IMR-90 (cell line): ENCODE measurements around the gene PARD3. TPM values are rescaled to one million over a fixed set of nuclear protein-coding genes. Genes with fewer than 3 reads are reported as not detected.

Experiments used
- ATAC-seq: fragments of 200-7000 bp; cut with Tn5 transposase; 2 replicates; pipeline ENCODE4 v1.9.1; 2020; ENCODE audit warnings: low read depth, mild to moderate bottlenecking, moderate library complexity
- BruUV-seq: library from RNA; stranded (reverse); fragments of 400-500 nt; replicated peaks from 2 replicates; lab custom pipeline; 2021; lab: Mats Ljungman, UMichigan
- CTCF ChIA-PET: fragments of 300-600 bp; formaldehyde crosslinking; extraction: SDS; loops from one replicate; lab custom pipeline; 2021; ENCODE audit warnings: antibody characterized with exemption; lab: Yijun Ruan, JAX
- POLR2A ChIA-PET: fragments of 300-600 bp; sonication (Branson Sonifier 250); formaldehyde crosslinking; loops from one replicate; lab custom pipeline; 2022; ENCODE audit warnings: antibody characterized with exemption; ENCODE audit not compliant: unreplicated experiment; lab: Charles Lee
- DNase-seq: peaks from one replicate; pipeline ENCODE4 v3.0.0; 2013
- H2AFZ ChIP-seq: replicated peaks from 2 replicates; pipeline ENCODE3; 2013; ENCODE audit warnings: low read length, mild to moderate bottlenecking; ENCODE audit not compliant: poor library complexity
- H2AK5ac ChIP-seq: 2 replicates; pipeline ENCODE4 v1.6.1; 2013; ENCODE audit warnings: low read depth, low read length, inconsistent platforms
- H2AK9ac ChIP-seq: replicated peaks from 2 replicates; pipeline ENCODE3; 2013; ENCODE audit warnings: mild to moderate bottlenecking, low read depth, low read length, moderate library complexity; ENCODE audit not compliant: poor library complexity
- H2BK120ac ChIP-seq: 2 replicates; pipeline ENCODE4 v1.6.1; 2013; ENCODE audit warnings: low read depth, low read length, inconsistent platforms
- H2BK15ac ChIP-seq: 3 replicates; pipeline ENCODE4 v1.6.1; 2013; ENCODE audit warnings: low read depth, low read length, inconsistent platforms
- H2BK20ac ChIP-seq: 2 replicates; pipeline ENCODE4 v1.6.1; 2013; ENCODE audit warnings: low read depth, mild to moderate bottlenecking, inconsistent platforms, low read length, moderate library complexity
- H2BK5ac ChIP-seq: 2 replicates; pipeline ENCODE4 v1.6.1; 2013; ENCODE audit warnings: mild to moderate bottlenecking, low read depth, low read length, inconsistent platforms; ENCODE audit not compliant: poor library complexity, severe bottlenecking
- H3K14ac ChIP-seq: replicated peaks from 2 replicates; pipeline ENCODE4 v1.6.1; 2013; ENCODE audit warnings: low read depth, low read length, inconsistent platforms
- H3K18ac ChIP-seq: 2 replicates; pipeline ENCODE4 v1.6.1; 2013; ENCODE audit warnings: low read depth, low read length, control low read depth
- H3K23ac ChIP-seq: 2 replicates; pipeline ENCODE4 v1.6.1; 2013; ENCODE audit warnings: low read depth, low read length, inconsistent platforms
- H3K27ac ChIP-seq: 2 replicates; pipeline ENCODE4 v1.5.1; 2013; ENCODE audit warnings: mild to moderate bottlenecking, control low read depth, low read length; ENCODE audit not compliant: insufficient read depth
- H3K27me3 ChIP-seq: 2 replicates; pipeline ENCODE4 v1.6.1; 2013; ENCODE audit warnings: low read length; ENCODE audit not compliant: control insufficient read depth, insufficient read depth
- H3K36me3 ChIP-seq: 2 replicates; pipeline ENCODE4 v1.6.1; 2013; ENCODE audit warnings: low read length, mixed read lengths; ENCODE audit not compliant: control insufficient read depth, insufficient read depth
- H3K4ac ChIP-seq: 2 replicates; pipeline ENCODE4 v1.6.1; 2013; ENCODE audit warnings: low read depth, low read length, inconsistent platforms
- H3K4me1 ChIP-seq: 2 replicates; pipeline ENCODE4 v1.6.1; 2013; ENCODE audit warnings: low read length, mixed read lengths; ENCODE audit not compliant: control insufficient read depth, insufficient read depth
- H3K4me2 ChIP-seq: 2 replicates; pipeline ENCODE4 v1.6.1; 2013; ENCODE audit warnings: low read depth, mild to moderate bottlenecking, control low read depth, low read length, moderate library complexity
- H3K4me3 ChIP-seq: 2 replicates; pipeline ENCODE4 v1.5.1; 2013; ENCODE audit warnings: low read depth, mild to moderate bottlenecking, control low read depth, low read length, moderate library complexity; ENCODE audit not compliant: insufficient read depth
- H3K56ac ChIP-seq: 2 replicates; pipeline ENCODE4 v1.6.1; 2013; ENCODE audit warnings: low read length, inconsistent platforms; ENCODE audit not compliant: insufficient read depth; ENCODE audit errors: extremely low read depth
- H3K79me1 ChIP-seq, 2 experiments: 2 replicates each; pipeline ENCODE4 v1.6.1; 2013; ENCODE audit warnings: low read length in 2 of 2, inconsistent platforms in 1 of 2, low read depth in 1 of 2
- H3K9ac ChIP-seq: 2 replicates; pipeline ENCODE4 v1.6.1; 2013; ENCODE audit warnings: low read depth, low read length, control low read depth
- H3K9me1 ChIP-seq: 2 replicates; pipeline ENCODE4 v1.6.1; 2013; ENCODE audit warnings: low read length, inconsistent platforms; ENCODE audit not compliant: insufficient read depth
- H3K9me3 ChIP-seq: 2 replicates; pipeline ENCODE4 v1.6.1; 2013; ENCODE audit warnings: low read length; ENCODE audit not compliant: control insufficient read depth, insufficient read depth
- H4K20me1 ChIP-seq: 2 replicates; pipeline ENCODE4 v1.6.1; 2013; ENCODE audit warnings: low read length, inconsistent platforms; ENCODE audit not compliant: insufficient read depth
- H4K5ac ChIP-seq: 2 replicates; pipeline ENCODE4 v1.6.1; 2013; ENCODE audit warnings: mild to moderate bottlenecking, low read depth, low read length, control low read depth
- H4K8ac ChIP-seq, 2 experiments: 2 replicates each; pipeline ENCODE4 v1.6.1; 2013; ENCODE audit warnings: low read depth in 2 of 2, low read length in 2 of 2, control low read depth in 1 of 2, inconsistent platforms in 1 of 2
- H4K91ac ChIP-seq: 2 replicates; pipeline ENCODE4 v1.6.1; 2013; ENCODE audit warnings: low read depth, low read length, inconsistent platforms; ENCODE audit not compliant: insufficient read depth
- CEBPB ChIP-seq: IDR thresholded peaks from 2 replicates; pipeline ENCODE4 v1.6.1; 2012; ENCODE audit warnings: low read depth, low read length, improper control_type of control experiment
- MAFK ChIP-seq: IDR thresholded peaks from 2 replicates; pipeline ENCODE4 v1.6.1; 2012; ENCODE audit warnings: low read depth, low read length, improper control_type of control experiment
- MAZ ChIP-seq: IDR thresholded peaks from 2 replicates; pipeline ENCODE4 v1.6.1; 2012; ENCODE audit warnings: low read depth, mild to moderate bottlenecking, low read length, improper control_type of control experiment, moderate library complexity, borderline replicate concordance
- POLR2A ChIP-seq: IDR thresholded peaks from 2 replicates; pipeline ENCODE4 v1.6.1; 2012; ENCODE audit warnings: mild to moderate bottlenecking, low read depth, low read length
- RFX5 ChIP-seq: IDR thresholded peaks from 2 replicates; pipeline ENCODE4 v1.8.0; 2012; ENCODE audit warnings: low read depth, mild to moderate bottlenecking, low read length, moderate library complexity
- WGBS, 2 experiments: methylation state at CpG; one replicate each; pipeline versions ENCODE4 v1.1.5 to v1.1.7; 2013; ENCODE audit warnings: missing lambda C conversion rate in 2 of 2; ENCODE audit not compliant: insufficient read length in 1 of 2; ENCODE audit errors: extremely low coverage in 2 of 2; 5-methylcytosine and 5-hydroxymethylcytosine counted together
- dilution Hi-C: fragments of 300-500 bp; cut with HindIII; formaldehyde crosslinking; loops from one replicate; pipeline ENCODE4 v1.14.3; 2018; ENCODE audit warnings: low sequenced_read_pairs; ENCODE audit not compliant: unreplicated experiment
- in situ Hi-C: fragments of 300-500 bp; cut with MboI; formaldehyde crosslinking; loops from 3 replicates; pipeline ENCODE4 v1.14.3; 2019; ENCODE audit warnings: low sequenced_read_pairs, inconsistent platforms, mixed read lengths
- intact Hi-C: fragments of 100-400 bp; cut with micrococcal nuclease; formaldehyde crosslinking; loops from 2 replicates; pipeline ENCODE4 v1.10.0; 2022
- polyA plus RNA-seq, 3 experiments: library from polyadenylated mRNA; depleted of rRNA; stranded (reverse); fragments of >200 nt; gene quantifications; 2 replicates each; pipeline ENCODE4 v1.2.3, GENCODE V29; 2012; ENCODE audit warnings: low replicate concordance in 1 of 3
- total RNA-seq: library from RNA; depleted of rRNA; stranded (reverse); fragments of >200 nt; gene quantifications from 2 replicates; pipeline ENCODE4 v1.2.3, GENCODE V29; 2012

PARD3 gene
- total and polyA plus RNA-seq, 2 of the 4 experiments (the other 2 are of a cell fraction): 14.6 to 37.5 TPM

DNA sequence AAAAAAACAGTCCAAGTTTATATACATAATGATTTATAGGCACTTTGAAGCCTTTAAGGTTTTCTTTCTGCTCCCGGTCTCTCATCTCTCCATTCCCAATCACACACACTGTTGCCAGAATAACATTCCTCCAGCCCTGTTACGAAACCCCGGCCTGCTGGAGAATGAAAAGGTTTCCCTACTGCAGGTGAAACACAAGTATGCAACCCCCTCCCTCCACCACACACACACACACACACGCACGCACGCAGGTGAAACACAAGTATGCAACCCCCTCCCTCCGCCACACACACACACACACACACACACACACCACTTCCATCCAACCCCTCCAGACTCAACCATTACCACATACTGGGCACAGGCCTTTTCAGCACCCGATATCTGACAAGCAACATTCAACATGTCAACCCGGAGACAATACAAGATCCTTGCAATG is 87.5 kb downstream of the PARD3 start:
- no peak overlapping the region for H2AK5ac ChIP-seq
- no peaks in the 10 kb centered on the region for H3K36me3 ChIP-seq
- H3K9me3 ChIP-seq: no peaks in the 10 kb centered on the region
- peaks cover 4% of the 10 kb centered on the region for H3K9me1 ChIP-seq
- no peak overlapping the region for H3K9ac ChIP-seq
- in situ Hi-C loops: no loop called here
- H3K4ac ChIP-seq: no peak overlapping the region
- no peak overlapping the region for H3K56ac ChIP-seq
- 82% methylated on average over 2 of the region's 9 CpGs; no CpG with 5 or more reads in 1 of the 2 experiments for WGBS, 2 experiments
- peaks cover 26% of the 10 kb centered on the region for H4K20me1 ChIP-seq
- DNase-seq (no peak), ATAC-seq (no peak)
- no peak overlapping the region for H3K4me2 ChIP-seq
- CTCF ChIA-PET: no interaction called here
- no peak overlapping the region for H2BK120ac ChIP-seq
- dilution Hi-C loops: no loop called here
- no peak overlapping the region for H4K8ac ChIP-seq
- H2AK9ac ChIP-seq: no peak overlapping the region
- H4K91ac ChIP-seq: no peak overlapping the region
- H4K5ac ChIP-seq: no peak overlapping the region
- H3K14ac ChIP-seq: 0 out of 2 replicates have a peak overlapping the region, but pooled peaks have one; percentile 35
- intact Hi-C loops: loop anchor here (10.0 kb wide), 1 partner anchor 227 kb away; no protein-coding TSS in a partner anchor
- H2AFZ ChIP-seq: no peak overlapping the region
- H3K27ac ChIP-seq: no peak overlapping the region
- no TSS peak for BruUV-seq
- TF ChIP-seq MAFK (no peak), MAZ (no peak), RFX5 (no peak), POLR2A (no peak), CEBPB (peak; percentile 37; the same call in 1 of the 2 replicates)
- H3K4me3 ChIP-seq: no peak overlapping the region
- POLR2A ChIA-PET: no interaction called here
- H3K79me1 ChIP-seq: peaks cover 15 to 52% of the 10 kb centered on the region in 2 experiments; a peak in 3 of 4 replicates
- peak overlapping the region; percentile 9; the same call in 1 of the 2 replicates for H2BK20ac ChIP-seq
- H3K23ac ChIP-seq: no peak overlapping the region
- H3K27me3 ChIP-seq: no peaks in the 10 kb centered on the region
- H3K18ac ChIP-seq: no peak overlapping the region
- no peak overlapping the region for H2BK5ac ChIP-seq
- H3K4me1 ChIP-seq: peaks cover 6% of the 10 kb centered on the region
- no peak overlapping the region for H2BK15ac ChIP-seq
